GM23338 (cell line): ENCODE results near the gene ATP8A2. TPM values are rescaled to one million over a fixed set of nuclear protein-coding genes. Genes with fewer than 3 reads are reported as not detected.
"Not testable (repeated sequence)": the region's sequence is repeated elsewhere in the genome, so short reads cannot be mapped to it uniquely, and the experiment has no call there.

Source experiments
- ATAC-seq: fragments of 200-7000 bp; cut with Tn5 transposase; 3 replicates; pipeline ENCODE4 v1.9.1; 2020
- DNase-seq: peaks from one replicate; pipeline ENCODE4 v3.0.0-alpha.2; 2015; ENCODE audit warnings: low spot score
- H2AFZ ChIP-seq: fragments of 200-600 bp; sonication (generic); 2 replicates; pipeline ENCODE4 v1.8.0; 2016; ENCODE audit warnings: antibody characterized with exemption, mild to moderate bottlenecking, moderate library complexity
- H3F3A ChIP-seq: fragments of 200-600 bp; sonication (generic); replicated peaks from 2 replicates; pipeline ENCODE4 v1.8.0; 2017; ENCODE audit warnings: antibody characterized with exemption, mixed run types, low read depth
- H3K27ac ChIP-seq: fragments of 200-600 bp; sonication (generic); 2 replicates; pipeline ENCODE4 v1.6.1; 2016; ENCODE audit warnings: low read depth
- H3K27me3 ChIP-seq: fragments of 200-600 bp; sonication (generic); 2 replicates; pipeline ENCODE4 v1.8.0; 2016; ENCODE audit warnings: mild to moderate bottlenecking, mixed run types, moderate library complexity; ENCODE audit not compliant: insufficient read depth
- H3K36me3 ChIP-seq: fragments of 200-600 bp; sonication (generic); 2 replicates; pipeline ENCODE4 v1.8.0; 2016; ENCODE audit warnings: mild to moderate bottlenecking; ENCODE audit not compliant: insufficient read depth
- H3K4me1 ChIP-seq: fragments of 200-600 bp; sonication (generic); 2 replicates; pipeline ENCODE4 v1.8.0; 2016; ENCODE audit warnings: mild to moderate bottlenecking, moderate library complexity; ENCODE audit not compliant: insufficient read depth
- H3K4me2 ChIP-seq: fragments of 200-600 bp; sonication (generic); 2 replicates; pipeline ENCODE4 v1.7.1; 2017; ENCODE audit warnings: mixed run types
- H3K4me3 ChIP-seq: fragments of 200-600 bp; sonication (generic); 2 replicates; pipeline ENCODE4 v1.6.1; 2016; ENCODE audit warnings: mixed run types
- H3K79me2 ChIP-seq: fragments of 200-600 bp; sonication (generic); replicated peaks from 2 replicates; pipeline ENCODE4 v1.8.0; 2017; ENCODE audit warnings: mild to moderate bottlenecking; ENCODE audit not compliant: insufficient read depth
- H3K9me2 ChIP-seq: fragments of 200-600 bp; sonication (generic); 2 replicates; pipeline ENCODE4 v1.8.0; 2017; ENCODE audit not compliant: insufficient read depth
- H4K20me1 ChIP-seq: fragments of 200-600 bp; sonication (generic); replicated peaks from 2 replicates; pipeline ENCODE4 v1.8.0; 2017; ENCODE audit warnings: mild to moderate bottlenecking; ENCODE audit not compliant: insufficient read depth
- H3K27ac Mint-ChIP-seq: 2 replicates; pipeline ENCODE4 v1.8.0; 2020; ENCODE audit warnings: inconsistent platforms, mild to moderate bottlenecking, moderate library complexity, mixed read lengths
- H3K27me3 Mint-ChIP-seq: 3 replicates; pipeline ENCODE4 v1.8.0; 2022; ENCODE audit warnings: low read depth, mild to moderate bottlenecking, moderate library complexity, mixed read lengths, inconsistent platforms; ENCODE audit not compliant: insufficient read depth, poor library complexity
- H3K36me3 Mint-ChIP-seq: 3 replicates; pipeline ENCODE4 v1.8.0; 2021; ENCODE audit warnings: low read depth, mild to moderate bottlenecking, inconsistent platforms, moderate library complexity, mixed read lengths
- H3K4me1 Mint-ChIP-seq: 3 replicates; pipeline ENCODE4 v1.8.0; 2020; ENCODE audit warnings: mild to moderate bottlenecking, inconsistent platforms, mixed read lengths
- H3K4me3 Mint-ChIP-seq: 3 replicates; pipeline ENCODE4 v1.8.0; 2021; ENCODE audit warnings: moderate library complexity, mild to moderate bottlenecking, inconsistent platforms, mixed read lengths
- H3K9me3 Mint-ChIP-seq: 3 replicates; pipeline ENCODE4 v1.8.0; 2020; ENCODE audit warnings: moderate library complexity, mild to moderate bottlenecking, inconsistent platforms, mixed read lengths
- CTCF ChIP-seq, 2 experiments: fragments of 200-600 bp in 1 of 2; sonication (generic) in 1 of 2; conservative IDR thresholded peaks; 2 replicates each; pipeline versions ENCODE4 v1.5.1 to v1.6.1; 2016 to 2017; ENCODE audit warnings: antibody characterized with exemption in 2 of 2, low read depth in 2 of 2, mild to moderate bottlenecking in 2 of 2, moderate library complexity in 1 of 2
- EZH2 ChIP-seq: fragments of 200-600 bp; sonication (generic); IDR thresholded peaks from one replicate; pipeline ENCODE4 v1.8.0; 2017; ENCODE audit warnings: antibody characterized with exemption, mild to moderate bottlenecking, low read depth; ENCODE audit not compliant: unreplicated experiment
- STAT1 ChIP-seq: IDR thresholded peaks from one replicate; pipeline ENCODE4 v1.6.1; 2016; ENCODE audit warnings: antibody characterized with exemption; ENCODE audit not compliant: unreplicated experiment
- ZNF462 ChIP-seq: fragments of 250-450 bp; sonication (Bioruptor Pico); IDR thresholded peaks from 2 replicates; pipeline ENCODE4 v1.5.0; 2020; ENCODE audit warnings: mild to moderate bottlenecking, moderate library complexity
- polyA plus RNA-seq: library from polyadenylated mRNA; unstranded; fragments of >200 nt; fragmentation: Nextera tagmentation; extraction: Ambion mirVana; gene quantifications from 2 replicates; pipeline ENCODE4 v1.2.1, GENCODE V29; 2016
- total RNA-seq: library from RNA; depleted of rRNA; stranded (reverse); fragments of >200 nt; shearing (Covaris generic); gene quantifications from 2 replicates; pipeline ENCODE4 v1.2.3, GENCODE V29; 2014

Gene ATP8A2
- total and polyA plus RNA-seq, 2 experiments from 2014 or later: 5.7 to 8.8 TPM

GRCh38 chr13:25360443-25360842 is 11.3 kb upstream of the ATP8A2 start:
- H3K4me1 Mint-ChIP-seq, H3K27ac ChIP-seq, DNase-seq, H3K36me3 ChIP-seq, H3K27me3 Mint-ChIP-seq, ATAC-seq, H3K27me3 ChIP-seq, H3K27ac Mint-ChIP-seq, H3K4me3 Mint-ChIP-seq, H2AFZ ChIP-seq, H3K4me2 ChIP-seq, H3K36me3 Mint-ChIP-seq, H4K20me1 ChIP-seq, H3K4me1 ChIP-seq, H3F3A ChIP-seq, H3K79me2 ChIP-seq, H3K4me3 ChIP-seq, H3K9me2 ChIP-seq: not testable (repeated sequence)
- H3K9me3 Mint-ChIP-seq: peaks cover 31% of the 10 kb centered on the region; the same call in 2 of the 3 replicates

- Histone ChIP-seq H3K27ac (no peak overlapping the region), H4K20me1 (no peaks in the 10 kb centered on the region), H2AFZ (peak overlapping the region; percentile 59; the same call in 1 of the 2 replicates), H3K36me3 (no peaks in the 10 kb centered on the region; the same call in 1 of the 2 replicates), H3K4me3 (no peak overlapping the region), H3K27me3 (peaks cover 17% of the 10 kb centered on the region), H3K79me2 (no peaks in the 10 kb centered on the region), H3F3A (no peaks in the 10 kb centered on the region; the same call in 1 of the 2 replicates), H3K4me2 (no peak overlapping the region), H3K9me2 (no peaks in the 10 kb centered on the region), H3K4me1 (no peaks in the 10 kb centered on the region)
- Mint-ChIP-seq H3K4me1 (no peaks in the 10 kb centered on the region), H3K27ac (no peak overlapping the region), H3K4me3 (no peak overlapping the region), H3K36me3 (no peaks in the 10 kb centered on the region; the same call in 2 of the 3 replicates), H3K27me3 (peaks cover 3% of the 10 kb centered on the region), H3K9me3 (peaks cover 17% of the 10 kb centered on the region; the same call in 2 of the 3 replicates)
- DNase-seq (no peak), ATAC-seq (no peak)
- no peak for TF ChIP-seq STAT1
Measured at GRCh38 chr13:25365720-25366235, 6.0 kb upstream of the ATP8A2 start.

- H3K9me3 Mint-ChIP-seq: no peaks in the 10 kb centered on the region; the same call in 2 of the 3 replicates
- Histone ChIP-seq H3K9me2 (no peaks in the 10 kb centered on the region), H3K79me2 (no peaks in the 10 kb centered on the region), H2AFZ (peak overlapping the region; percentile 94; the same call in 1 of the 2 replicates), H3F3A (no peaks in the 10 kb centered on the region; the same call in 1 of the 2 replicates), H3K27me3 (peaks cover 47% of the 10 kb centered on the region), H3K36me3 (no peaks in the 10 kb centered on the region), H3K4me1 (peaks cover 12% of the 10 kb centered on the region), H3K27ac (no peak overlapping the region), H4K20me1 (no peaks in the 10 kb centered on the region), H3K4me2 (peak overlapping the region; percentile 84), H3K4me3 (peak overlapping the region; percentile 77)
- ATAC-seq (peak; percentile 10), DNase-seq (peak; percentile 51)
- no peak overlapping the region for H3K27ac Mint-ChIP-seq
- TF ChIP-seq STAT1: no peak
- peak in 1 of 2 experiments; percentile 41; a peak in 2 of 4 replicates for TF ChIP-seq CTCF (conservative IDR thresholded peaks at IDR 0.05; ENCODE audit: low read depth in 2 of 2)
- TF ChIP-seq EZH2: peak; percentile 45
- no peak for TF ChIP-seq ZNF462 (CRISPR knock-in tag)
- H3K4me3 Mint-ChIP-seq: peak overlapping the region; percentile 84
- peaks cover 35% of the 10 kb centered on the region for H3K27me3 Mint-ChIP-seq
- peaks cover 30% of the 10 kb centered on the region for H3K4me1 Mint-ChIP-seq
- H3K36me3 Mint-ChIP-seq: no peaks in the 10 kb centered on the region; the same call in 2 of the 3 replicates
Measured at GRCh38 chr13:25371158-25371874, 458 bp upstream of the ATP8A2 start.
